K562 (cell line): ENCODE measurements around the gene ZNF521. TPM values are rescaled to one million over a fixed set of nuclear protein-coding genes. Genes with fewer than 3 reads are reported as not detected.

Experiments
- CBFA2T3 ChIP-seq: fragments of 450-650 bp; IDR thresholded peaks from 2 replicates; pipeline ENCODE4 v1.6.1; 2017
- HLTF ChIP-seq: fragments of 450-650 bp; IDR thresholded peaks from 2 replicates; pipeline ENCODE4 v1.6.1; 2016
- HMGN3 ChIP-seq: IDR thresholded peaks from 2 replicates; pipeline ENCODE4 v1.6.1; 2011; ENCODE audit warnings: borderline replicate concordance, low read depth, mild to moderate bottlenecking, mixed read lengths, low read length; ENCODE audit not compliant: insufficient read length; ENCODE audit errors: extremely low read depth
- ILK ChIP-seq: fragments of 450-650 bp; IDR thresholded peaks from 2 replicates; pipeline ENCODE4 v1.6.1; 2016; ENCODE audit warnings: missing genetic modification characterization, low read depth, mild to moderate bottlenecking, missing compliant biosample characterization, moderate library complexity, borderline replicate concordance
- NR4A1 ChIP-seq, 2 experiments: fragments of 250-450 bp in 1 of 2; fragments of 450-650 bp in 1 of 2; sonication (Bioruptor Pico) in 1 of 2; IDR thresholded peaks; 2 replicates each; pipeline versions ENCODE4 v1.4.0 to v1.6.1; 2016 to 2020; ENCODE audit warnings: mild to moderate bottlenecking in 2 of 2, missing compliant biosample characterization in 1 of 2, missing genetic modification characterization in 1 of 2, moderate library complexity in 1 of 2
- SNRNP70 ChIP-seq: fragments of 200-400 bp; formaldehyde crosslinking; optimal IDR thresholded peaks from 2 replicates; pipeline ENCODE3; 2017; ENCODE audit warnings: low read depth, low read length
- ZNF197 ChIP-seq: fragments of 200-800 bp; sonication (Bioruptor generic); IDR thresholded peaks from 2 replicates; pipeline ENCODE4 v1.6.1; 2016; ENCODE audit warnings: low read depth, missing genetic modification characterization, missing compliant biosample characterization
- ZNF764 ChIP-seq: fragments of 250-450 bp; sonication (Bioruptor Pico); IDR thresholded peaks from 2 replicates; pipeline ENCODE4 v1.4.0; 2020; ENCODE audit warnings: low read depth, mild to moderate bottlenecking, moderate library complexity
- polyA plus RNA-seq, 8 experiments: library from polyadenylated mRNA; depleted of rRNA in 4 of 8; stranded (reverse) in 5 of 8; unstranded in 3 of 8; fragments of >200 nt; fragmentation: Nextera tagmentation in 2 of 8; fragmentation: Illumina TruSeq in 1 of 8; extraction: Ambion mirVana in 2 of 8; extraction: Trizol in 1 of 8; gene quantifications; 2 replicates each; pipeline versions ENCODE4 v1.2.1 to v1.2.3, GENCODE V29; 2011 to 2014; ENCODE audit warnings: inconsistent platforms in 1 of 8, missing spikeins in 1 of 8
- total RNA-seq, 7 experiments: library from RNA; depleted of rRNA in 6 of 7; stranded (reverse); fragments of >200 nt in 6 of 7; fragmentation: Illumina TruSeq in 2 of 7; extraction: Trizol in 2 of 7; gene quantifications; 2 replicates each; pipeline versions ENCODE4 v1.2.1 to v1.2.3, GENCODE V29; 2011 to 2021; ENCODE audit warnings: low replicate concordance in 1 of 7
- TF ChIP-seq, protein P1 (sequence below), 2 experiments: fragments of 450-650 bp; formaldehyde crosslinking in 1 of 2; IDR thresholded peaks; 2 replicates each; pipeline versions ENCODE4 v1.4.0 to v1.6.1; 2014 to 2020; ENCODE audit warnings: mild to moderate bottlenecking in 2 of 2, borderline replicate concordance in 1 of 2, low read depth in 1 of 2
- TF ChIP-seq, protein P2 (sequence below): sonication (generic); formaldehyde crosslinking; IDR thresholded peaks from 2 replicates; pipeline ENCODE4 v1.8.0; 2022; ENCODE audit warnings: mild to moderate bottlenecking, missing genetic modification reagents
- TF ChIP-seq, protein P3 (sequence below): fragments of 250-450 bp; sonication (Bioruptor Pico); IDR thresholded peaks from 2 replicates; pipeline ENCODE4 v1.6.1; 2021; ENCODE audit warnings: mild to moderate bottlenecking
- TF ChIP-seq, protein P4 (sequence below): fragments of 450-650 bp; IDR thresholded peaks from one replicate; pipeline ENCODE4 v1.6.1; 2018; ENCODE audit warnings: mild to moderate bottlenecking, moderate library complexity; ENCODE audit not compliant: partially characterized antibody
- TF ChIP-seq, protein P5 (sequence below), 2 experiments: fragments of 450-650 bp in 1 of 2; sonication (generic) in 1 of 2; formaldehyde crosslinking in 1 of 2; IDR thresholded peaks in 1 of 2; conservative IDR thresholded peaks in 1 of 2; 2 replicates each; pipeline versions ENCODE4 v1.6.1 to v1.8.1; 2016 to 2023; ENCODE audit warnings: mild to moderate bottlenecking in 2 of 2, moderate library complexity in 2 of 2, inconsistent platforms in 1 of 2, missing genetic modification reagents in 1 of 2

The ZNF521 gene
- total and polyA plus RNA-seq, 9 of the 15 experiments (the other 6 are each of a cell fraction or from before 2014, with no cell fraction given), result 1.2 to 5.8 (median 1.6) TPM

DNA sequence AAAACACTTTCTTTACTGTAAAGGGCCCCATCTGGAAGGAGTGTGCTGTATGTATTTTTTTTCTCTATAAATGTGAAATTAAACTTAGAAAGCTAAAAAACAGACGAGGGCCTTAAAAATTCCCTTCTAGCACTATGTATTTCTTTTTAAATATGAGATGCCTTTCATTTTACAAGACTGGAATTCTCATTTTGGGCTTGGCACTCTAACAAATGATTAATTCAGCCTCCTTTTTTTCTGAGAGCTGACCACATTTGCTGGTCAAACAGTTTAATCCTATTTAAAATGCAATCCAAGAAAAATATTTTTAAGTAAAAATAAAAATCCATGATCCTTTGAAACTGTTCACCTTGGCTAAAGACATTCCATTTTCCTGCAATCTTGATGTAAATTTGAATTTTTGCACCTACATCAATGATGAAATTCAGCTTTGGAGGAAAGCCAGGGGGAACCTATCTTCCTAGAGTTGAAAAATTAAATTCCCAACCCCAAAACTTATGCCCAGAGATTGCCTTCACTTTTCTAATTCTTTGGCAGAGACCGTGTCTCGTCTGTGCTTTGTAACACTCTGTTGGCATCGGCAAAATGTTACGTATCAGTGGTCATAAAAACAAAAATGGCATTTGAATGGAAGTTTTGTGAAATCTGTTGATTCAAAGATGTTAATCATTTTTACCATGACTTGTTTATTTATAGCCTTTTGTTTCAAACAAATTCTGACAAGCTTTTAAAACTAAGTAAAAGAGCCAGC, 284.5 kb downstream of the ZNF521 start (continued):
- TF ChIP-seq, protein P1, sequence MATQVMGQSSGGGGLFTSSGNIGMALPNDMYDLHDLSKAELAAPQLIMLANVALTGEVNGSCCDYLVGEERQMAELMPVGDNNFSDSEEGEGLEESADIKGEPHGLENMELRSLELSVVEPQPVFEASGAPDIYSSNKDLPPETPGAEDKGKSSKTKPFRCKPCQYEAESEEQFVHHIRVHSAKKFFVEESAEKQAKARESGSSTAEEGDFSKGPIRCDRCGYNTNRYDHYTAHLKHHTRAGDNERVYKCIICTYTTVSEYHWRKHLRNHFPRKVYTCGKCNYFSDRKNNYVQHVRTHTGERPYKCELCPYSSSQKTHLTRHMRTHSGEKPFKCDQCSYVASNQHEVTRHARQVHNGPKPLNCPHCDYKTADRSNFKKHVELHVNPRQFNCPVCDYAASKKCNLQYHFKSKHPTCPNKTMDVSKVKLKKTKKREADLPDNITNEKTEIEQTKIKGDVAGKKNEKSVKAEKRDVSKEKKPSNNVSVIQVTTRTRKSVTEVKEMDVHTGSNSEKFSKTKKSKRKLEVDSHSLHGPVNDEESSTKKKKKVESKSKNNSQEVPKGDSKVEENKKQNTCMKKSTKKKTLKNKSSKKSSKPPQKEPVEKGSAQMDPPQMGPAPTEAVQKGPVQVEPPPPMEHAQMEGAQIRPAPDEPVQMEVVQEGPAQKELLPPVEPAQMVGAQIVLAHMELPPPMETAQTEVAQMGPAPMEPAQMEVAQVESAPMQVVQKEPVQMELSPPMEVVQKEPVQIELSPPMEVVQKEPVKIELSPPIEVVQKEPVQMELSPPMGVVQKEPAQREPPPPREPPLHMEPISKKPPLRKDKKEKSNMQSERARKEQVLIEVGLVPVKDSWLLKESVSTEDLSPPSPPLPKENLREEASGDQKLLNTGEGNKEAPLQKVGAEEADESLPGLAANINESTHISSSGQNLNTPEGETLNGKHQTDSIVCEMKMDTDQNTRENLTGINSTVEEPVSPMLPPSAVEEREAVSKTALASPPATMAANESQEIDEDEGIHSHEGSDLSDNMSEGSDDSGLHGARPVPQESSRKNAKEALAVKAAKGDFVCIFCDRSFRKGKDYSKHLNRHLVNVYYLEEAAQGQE (IDR thresholded peaks at IDR 0.05; ENCODE audit: borderline replicate concordance), result no peak
- TF ChIP-seq, protein P1 (CRISPR knock-in tag; IDR thresholded peaks at IDR 0.05; ENCODE audit: low read depth), result no peak
- TF ChIP-seq SNRNP70 (no peak), HMGN3 (no peak), NR4A1 (CRISPR knock-in tag; IDR thresholded peaks at IDR 0.05) (no peak), NR4A1 (tag; IDR thresholded peaks at IDR 0.05) (no peak), ZNF764 (CRISPR knock-in tag) (no peak), HLTF (no peak), ZNF197 (CRISPR knock-in tag) (no peak), ILK (tag) (no peak), CBFA2T3 (no peak)
- TF ChIP-seq, protein P2, sequence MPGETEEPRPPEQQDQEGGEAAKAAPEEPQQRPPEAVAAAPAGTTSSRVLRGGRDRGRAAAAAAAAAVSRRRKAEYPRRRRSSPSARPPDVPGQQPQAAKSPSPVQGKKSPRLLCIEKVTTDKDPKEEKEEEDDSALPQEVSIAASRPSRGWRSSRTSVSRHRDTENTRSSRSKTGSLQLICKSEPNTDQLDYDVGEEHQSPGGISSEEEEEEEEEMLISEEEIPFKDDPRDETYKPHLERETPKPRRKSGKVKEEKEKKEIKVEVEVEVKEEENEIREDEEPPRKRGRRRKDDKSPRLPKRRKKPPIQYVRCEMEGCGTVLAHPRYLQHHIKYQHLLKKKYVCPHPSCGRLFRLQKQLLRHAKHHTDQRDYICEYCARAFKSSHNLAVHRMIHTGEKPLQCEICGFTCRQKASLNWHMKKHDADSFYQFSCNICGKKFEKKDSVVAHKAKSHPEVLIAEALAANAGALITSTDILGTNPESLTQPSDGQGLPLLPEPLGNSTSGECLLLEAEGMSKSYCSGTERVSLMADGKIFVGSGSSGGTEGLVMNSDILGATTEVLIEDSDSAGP (CRISPR knock-in tag), result no peak
- TF ChIP-seq, protein P3, sequence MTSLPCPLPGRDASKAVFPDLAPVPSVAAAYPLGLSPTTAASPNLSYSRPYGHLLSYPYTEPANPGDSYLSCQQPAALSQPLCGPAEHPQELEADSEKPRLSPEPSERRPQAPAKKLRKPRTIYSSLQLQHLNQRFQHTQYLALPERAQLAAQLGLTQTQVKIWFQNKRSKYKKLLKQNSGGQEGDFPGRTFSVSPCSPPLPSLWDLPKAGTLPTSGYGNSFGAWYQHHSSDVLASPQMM (CRISPR knock-in tag), result no peak
- TF ChIP-seq, protein P4, sequence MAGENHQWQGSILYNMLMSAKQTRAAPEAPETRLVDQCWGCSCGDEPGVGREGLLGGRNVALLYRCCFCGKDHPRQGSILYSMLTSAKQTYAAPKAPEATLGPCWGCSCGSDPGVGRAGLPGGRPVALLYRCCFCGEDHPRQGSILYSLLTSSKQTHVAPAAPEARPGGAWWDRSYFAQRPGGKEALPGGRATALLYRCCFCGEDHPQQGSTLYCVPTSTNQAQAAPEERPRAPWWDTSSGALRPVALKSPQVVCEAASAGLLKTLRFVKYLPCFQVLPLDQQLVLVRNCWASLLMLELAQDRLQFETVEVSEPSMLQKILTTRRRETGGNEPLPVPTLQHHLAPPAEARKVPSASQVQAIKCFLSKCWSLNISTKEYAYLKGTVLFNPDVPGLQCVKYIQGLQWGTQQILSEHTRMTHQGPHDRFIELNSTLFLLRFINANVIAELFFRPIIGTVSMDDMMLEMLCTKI, result no peak
- TF ChIP-seq, protein P5, sequence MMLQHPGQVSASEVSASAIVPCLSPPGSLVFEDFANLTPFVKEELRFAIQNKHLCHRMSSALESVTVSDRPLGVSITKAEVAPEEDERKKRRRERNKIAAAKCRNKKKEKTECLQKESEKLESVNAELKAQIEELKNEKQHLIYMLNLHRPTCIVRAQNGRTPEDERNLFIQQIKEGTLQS (IDR thresholded peaks at IDR 0.05), result no peak
- TF ChIP-seq, protein P5 (CRISPR knock-in tag; conservative IDR thresholded peaks at IDR 0.05), result no peak
